MM.1S (cell line): Measurements from ENCODE around the gene MED1.

Source experiments
- DNase-seq: peaks from one replicate; pipeline ENCODE4 v3.0.0-alpha.2; 2015
- H2AFZ ChIP-seq: fragments of 300-600 bp; sonication (generic); 2 replicates; pipeline ENCODE4 v1.6.0; 2016; ENCODE audit warnings: antibody characterized with exemption, low read length
- H3F3A ChIP-seq: fragments of 300-600 bp; sonication (generic); 2 replicates; pipeline ENCODE4 v1.6.1; 2016; ENCODE audit warnings: mild to moderate bottlenecking, antibody characterized with exemption, low read length, moderate library complexity, mixed read lengths; ENCODE audit not compliant: insufficient read depth
- H3K27ac ChIP-seq: fragments of 300-600 bp; sonication (generic); 2 replicates; pipeline ENCODE4 v1.5.1; 2016; ENCODE audit warnings: mild to moderate bottlenecking, low read length
- H3K27me3 ChIP-seq: fragments of 300-600 bp; sonication (generic); replicated peaks from 2 replicates; pipeline ENCODE4 v1.6.0; 2016; ENCODE audit warnings: low read length; ENCODE audit not compliant: insufficient read depth
- H3K36me3 ChIP-seq: fragments of 300-600 bp; sonication (generic); replicated peaks from 2 replicates; pipeline ENCODE4 v1.6.1; 2016; ENCODE audit warnings: mild to moderate bottlenecking, low read length, mixed read lengths; ENCODE audit not compliant: insufficient read depth
- H3K4me1 ChIP-seq: fragments of 300-600 bp; sonication (generic); 2 replicates; pipeline ENCODE4 v1.6.1; 2016; ENCODE audit warnings: low read length, mixed read lengths
- H3K4me2 ChIP-seq: fragments of 300-600 bp; sonication (generic); 2 replicates; pipeline ENCODE4 v1.6.0; 2016; ENCODE audit warnings: low read depth, low read length
- H3K4me3 ChIP-seq: fragments of 300-600 bp; sonication (generic); 2 replicates; pipeline ENCODE4 v1.5.1; 2016; ENCODE audit warnings: low read length, mixed read lengths
- H3K79me2 ChIP-seq: fragments of 300-600 bp; sonication (generic); 2 replicates; pipeline ENCODE4 v1.6.1; 2016; ENCODE audit warnings: mixed run types, low read length, mixed read lengths
- H3K9ac ChIP-seq: fragments of 300-600 bp; sonication (generic); 2 replicates; pipeline ENCODE4 v1.6.1; 2016; ENCODE audit warnings: low read length, mixed read lengths
- H3K9me2 ChIP-seq: fragments of 300-600 bp; sonication (generic); replicated peaks from 2 replicates; pipeline ENCODE4 v1.6.1; 2016; ENCODE audit warnings: mild to moderate bottlenecking, low read length, mixed read lengths; ENCODE audit not compliant: insufficient read depth
- H3K9me3 ChIP-seq: fragments of 300-600 bp; sonication (generic); replicated peaks from 2 replicates; pipeline ENCODE4 v1.6.1; 2016; ENCODE audit warnings: mild to moderate bottlenecking, low read length, mixed read lengths; ENCODE audit not compliant: insufficient read depth
- H4K20me1 ChIP-seq: fragments of 300-600 bp; sonication (generic); 2 replicates; pipeline ENCODE4 v1.6.1; 2016; ENCODE audit warnings: mild to moderate bottlenecking, low read length, moderate library complexity, mixed read lengths; ENCODE audit not compliant: insufficient read depth
- CTCF ChIP-seq: fragments of 300-600 bp; sonication (generic); IDR thresholded peaks from 2 replicates; pipeline ENCODE4 v1.5.1; 2016; ENCODE audit warnings: antibody characterized with exemption, low read length, mixed read lengths
- EZH2 ChIP-seq: fragments of 300-600 bp; sonication (generic); optimal IDR thresholded peaks from 2 replicates; pipeline ENCODE3; 2017; ENCODE audit warnings: low read depth, mild to moderate bottlenecking, antibody characterized with exemption, low read length, mixed read lengths
- EZH2phosphoT487 ChIP-seq: fragments of 300-600 bp; sonication (generic); IDR thresholded peaks from 2 replicates; pipeline ENCODE4 v1.6.1; 2018; ENCODE audit warnings: antibody characterized with exemption, low read length

MED1 gene

GRCh38 chr17:39364236-39365025, 86.6 kb downstream of the MED1 start:
- no peaks in the 10 kb centered on the region for H3K9me3 ChIP-seq
- H3K27me3 ChIP-seq, result no peaks in the 10 kb centered on the region
- no peaks in the 10 kb centered on the region for H4K20me1 ChIP-seq
- no peak overlapping the region for H2AFZ ChIP-seq
- no peak overlapping the region for H3K4me2 ChIP-seq
- H3F3A ChIP-seq, result no peaks in the 10 kb centered on the region
- no peak overlapping the region for H3K9ac ChIP-seq
- H3K4me1 ChIP-seq, result no peaks in the 10 kb centered on the region
- H3K79me2 ChIP-seq, result no peaks in the 10 kb centered on the region
- no peak for DNase-seq
- H3K4me3 ChIP-seq, result no peak overlapping the region
- TF ChIP-seq CTCF, result no peak
- TF ChIP-seq EZH2phosphoT487, result no peak
- no peak for TF ChIP-seq EZH2
- no peaks in the 10 kb centered on the region for H3K9me2 ChIP-seq
- H3K36me3 ChIP-seq, result no peaks in the 10 kb centered on the region
- no peak overlapping the region for H3K27ac ChIP-seq

- Histone ChIP-seq H3F3A (no peaks in the 10 kb centered on the region), H3K4me3 (no peak overlapping the region), H4K20me1 (no peaks in the 10 kb centered on the region), H3K4me2 (no peak overlapping the region), H3K4me1 (no peaks in the 10 kb centered on the region), H2AFZ (no peak overlapping the region), H3K9ac (no peak overlapping the region), H3K9me2 (no peaks in the 10 kb centered on the region), H3K79me2 (no peaks in the 10 kb centered on the region), H3K27me3 (no peaks in the 10 kb centered on the region), H3K9me3 (no peaks in the 10 kb centered on the region), H3K36me3 (no peaks in the 10 kb centered on the region), H3K27ac (no peak overlapping the region)
- TF ChIP-seq EZH2phosphoT487, result no peak
- TF ChIP-seq EZH2, result no peak
- no peak for TF ChIP-seq CTCF
- DNase-seq, result no peak
Observed at GRCh38 chr17:39361064-39361463, 90.0 kb downstream of the MED1 start.

- H3K9me3 ChIP-seq, result no peaks in the 10 kb centered on the region
- H3K9ac ChIP-seq, result no peak overlapping the region
- H3K4me2 ChIP-seq, result no peak overlapping the region
- H3K9me2 ChIP-seq, result no peaks in the 10 kb centered on the region
- no peak overlapping the region for H2AFZ ChIP-seq
- DNase-seq, result no peak
- no peaks in the 10 kb centered on the region for H3K36me3 ChIP-seq
- TF ChIP-seq EZH2phosphoT487, result no peak
- no peak for TF ChIP-seq EZH2
- TF ChIP-seq CTCF, result no peak
- H3K79me2 ChIP-seq, result no peaks in the 10 kb centered on the region
- H3K4me3 ChIP-seq, result no peak overlapping the region
- no peaks in the 10 kb centered on the region for H3F3A ChIP-seq
- no peak overlapping the region for H3K27ac ChIP-seq
- no peaks in the 10 kb centered on the region for H4K20me1 ChIP-seq
- no peaks in the 10 kb centered on the region for H3K4me1 ChIP-seq
- H3K27me3 ChIP-seq, result no peaks in the 10 kb centered on the region
Observed at GRCh38 chr17:39360537-39360936, 90.5 kb downstream of the MED1 start.
